K562 (cell line): Measurements from ENCODE around the gene GAPVD1. TPM values are rescaled to one million over a fixed set of nuclear protein-coding genes. Genes with fewer than 3 reads are reported as not detected.
A peak's percentile ranks its signal among the peaks of the same experiment; 100 is the strongest.

Experiments
- AFF1 ChIP-seq, 2 experiments: fragments of 450-650 bp; IDR thresholded peaks; 2 replicates each; pipeline ENCODE4 v1.6.1; 2018; ENCODE audit warnings: mild to moderate bottlenecking in 2 of 2, low read depth in 1 of 2; ENCODE audit not compliant: partially characterized antibody in 2 of 2
- EP300 ChIP-seq: IDR thresholded peaks from 2 replicates; pipeline ENCODE4 v1.6.1; 2012; ENCODE audit warnings: low read length, improper control_type of control experiment
- GATAD2A ChIP-seq: fragments of 450-650 bp; IDR thresholded peaks from 2 replicates; pipeline ENCODE4 v1.6.1; 2017
- L3MBTL2 ChIP-seq: fragments of 450-650 bp; IDR thresholded peaks from 2 replicates; pipeline ENCODE4 v1.6.1; 2016; ENCODE audit warnings: mild to moderate bottlenecking, moderate library complexity
- MTA3 ChIP-seq: fragments of 450-650 bp; formaldehyde crosslinking; IDR thresholded peaks from 2 replicates; pipeline ENCODE4 v1.6.1; 2017; ENCODE audit warnings: mild to moderate bottlenecking, borderline replicate concordance
- NFXL1 ChIP-seq: fragments of 450-650 bp; formaldehyde crosslinking; IDR thresholded peaks from 2 replicates; pipeline ENCODE4 v1.4.0; 2021; ENCODE audit warnings: mild to moderate bottlenecking
- NR1H2 ChIP-seq: sonication (generic); formaldehyde crosslinking; IDR thresholded peaks from 2 replicates; pipeline ENCODE4 v1.4.0; 2020; ENCODE audit warnings: mild to moderate bottlenecking, missing genetic modification reagents
- TEAD4 ChIP-seq, 2 experiments: sonication (generic) in 1 of 2; formaldehyde crosslinking in 1 of 2; IDR thresholded peaks; 2 replicates each; pipeline versions ENCODE4 v1.6.1 to v1.8.0; 2012 to 2022; ENCODE audit warnings: borderline replicate concordance in 1 of 2, inconsistent platforms in 1 of 2, low read length in 1 of 2, mild to moderate bottlenecking in 1 of 2, missing genetic modification reagents in 1 of 2
- THRB ChIP-seq: fragments of 450-650 bp; formaldehyde crosslinking; conservative IDR thresholded peaks from 2 replicates; pipeline ENCODE4 v1.4.0; 2022; ENCODE audit warnings: mild to moderate bottlenecking, missing genetic modification characterization
- TOE1 ChIP-seq, 2 experiments: fragments of 450-650 bp in 1 of 2; sonication (generic) in 1 of 2; formaldehyde crosslinking in 1 of 2; IDR thresholded peaks; 2 replicates each; pipeline versions ENCODE4 v1.7.1 to v1.8.0; 2016 to 2022; ENCODE audit warnings: borderline replicate concordance in 2 of 2, mild to moderate bottlenecking in 2 of 2, antibody characterized with exemption in 1 of 2, inconsistent platforms in 1 of 2, low read depth in 1 of 2, missing genetic modification reagents in 1 of 2, moderate library complexity in 1 of 2
- ZBTB40 ChIP-seq, 2 experiments: fragments of 450-650 bp in 1 of 2; sonication (generic) in 1 of 2; formaldehyde crosslinking in 1 of 2; IDR thresholded peaks; 2 replicates each; pipeline versions ENCODE4 v1.7.1 to v1.9.0; 2016 to 2022; ENCODE audit warnings: inconsistent platforms in 1 of 2, mild to moderate bottlenecking in 1 of 2, missing genetic modification reagents in 1 of 2
- ZNF311 ChIP-seq: fragments of 250-450 bp; sonication (Bioruptor Pico); IDR thresholded peaks from 2 replicates; pipeline ENCODE4 v1.4.0; 2020; ENCODE audit warnings: mild to moderate bottlenecking, moderate library complexity
- polyA plus RNA-seq, 8 experiments: library from polyadenylated mRNA; depleted of rRNA in 4 of 8; stranded (reverse) in 5 of 8; unstranded in 3 of 8; fragments of >200 nt; fragmentation: Nextera tagmentation in 2 of 8; fragmentation: Illumina TruSeq in 1 of 8; extraction: Ambion mirVana in 2 of 8; extraction: Trizol in 1 of 8; gene quantifications; 2 replicates each; pipeline versions ENCODE4 v1.2.1 to v1.2.3, GENCODE V29; 2011 to 2014; ENCODE audit warnings: inconsistent platforms in 1 of 8, missing spikeins in 1 of 8
- total RNA-seq, 7 experiments: library from RNA; depleted of rRNA in 6 of 7; stranded (reverse); fragments of >200 nt in 6 of 7; fragmentation: Illumina TruSeq in 2 of 7; extraction: Trizol in 2 of 7; gene quantifications; 2 replicates each; pipeline versions ENCODE4 v1.2.1 to v1.2.3, GENCODE V29; 2011 to 2021; ENCODE audit warnings: low replicate concordance in 1 of 7

The GAPVD1 gene
- total and polyA plus RNA-seq, 9 of the 15 experiments (the other 6 are each of a cell fraction or from before 2014, with no cell fraction given), result 9.5 to 66.1 (median 45.5) TPM

GRCh38 chr9:125246261-125246667, 15.4 kb upstream of the GAPVD1 start (continued):
- TF ChIP-seq TOE1 (IDR thresholded peaks at IDR 0.05; ENCODE audit: borderline replicate concordance) (no peak), TOE1 (CRISPR knock-in tag; IDR thresholded peaks at IDR 0.05; ENCODE audit: borderline replicate concordance, low read depth) (no peak), ZBTB40 (IDR thresholded peaks at IDR 0.05) (peak; percentile 17; the same call in 1 of the 2 replicates), ZBTB40 (CRISPR knock-in tag; IDR thresholded peaks at IDR 0.05) (no peak), TEAD4 (IDR thresholded peaks at IDR 0.05; ENCODE audit: low read length) (peak; percentile 80), TEAD4 (CRISPR knock-in tag; IDR thresholded peaks at IDR 0.05; ENCODE audit: borderline replicate concordance) (no peak), MTA3 (0 out of 2 replicates have a peak, but pooled peaks have one; percentile 47), ZNF311 (CRISPR knock-in tag) (peak; percentile 45; the same call in 1 of the 2 replicates), THRB (CRISPR knock-in tag) (no peak), NFXL1 (CRISPR knock-in tag) (0 out of 2 replicates have a peak, but pooled peaks have one; percentile 38), AFF1 (IDR thresholded peaks at IDR 0.05; ENCODE audit: low read depth in 1 of 2, partially characterized antibody in 2 of 2) (no peak), NR1H2 (CRISPR knock-in tag) (no peak), GATAD2A (no peak), EP300 (peak; percentile 64; the same call in 1 of the 2 replicates), L3MBTL2 (peak; percentile 77)
